Measurements from ENCODE around the gene MMD.

GRCh38 chr17:55350825-55351205 lies 70.8 kb downstream of the MMD start:
- no peak for TF ChIP-seq CTCF (IDR thresholded peaks at IDR 0.05; ENCODE audit: poor library complexity, severe bottlenecking)
- no peak for TF ChIP-seq MXI1 (conservative IDR thresholded peaks at IDR 0.05; ENCODE audit: poor library complexity, severe bottlenecking)
